Liver (tissue), 9 donors: ENCODE results near the gene PLA2G10. TPM values are rescaled to one million over a fixed set of nuclear protein-coding genes. Genes with fewer than 3 reads are reported as not detected.

Experiments
- DNase-seq: peaks from one replicate; pipeline ENCODE4 v3.0.0-alpha.2; 2017; ENCODE audit warnings: low spot score
- H3K27ac ChIP-seq, 2 donors: one replicate each; pipeline ENCODE4 v1.7.0; 2013; ENCODE audit warnings: inconsistent platforms in 2 of 2, low read length in 2 of 2, control low read depth in 1 of 2, low read depth in 1 of 2, mild to moderate bottlenecking in 1 of 2
- H3K27me3 ChIP-seq, 4 donors: one replicate each; pipeline versions ENCODE4 v1.6.1 to v1.7.0; 2013; ENCODE audit warnings: low read length in 3 of 4, inconsistent platforms in 1 of 4, mild to moderate bottlenecking in 1 of 4, moderate library complexity in 1 of 4; ENCODE audit not compliant: control insufficient read depth in 4 of 4, insufficient read depth in 4 of 4
- H3K36me3 ChIP-seq, 4 donors: one replicate each; pipeline versions ENCODE4 v1.6.1 to v1.7.0; 2013; ENCODE audit warnings: low read length in 3 of 4, mild to moderate bottlenecking in 3 of 4, low read depth in 1 of 4, moderate library complexity in 1 of 4; ENCODE audit not compliant: control insufficient read depth in 4 of 4, insufficient read depth in 3 of 4
- H3K4me1 ChIP-seq, 4 donors: one replicate each; pipeline versions ENCODE4 v1.6.1 to v1.7.0; 2013; ENCODE audit warnings: low read length in 3 of 4, mild to moderate bottlenecking in 3 of 4, moderate library complexity in 1 of 4; ENCODE audit not compliant: control insufficient read depth in 4 of 4, insufficient read depth in 4 of 4
- H3K4me3 ChIP-seq, 3 donors: one replicate each; pipeline versions ENCODE4 v1.6.1 to v1.7.0; 2013; ENCODE audit warnings: low read length in 3 of 3, control low read depth in 1 of 3, low read depth in 1 of 3, mild to moderate bottlenecking in 1 of 3
- H3K9ac ChIP-seq, 2 donors: one replicate each; pipeline ENCODE4 v1.7.0; 2013; ENCODE audit warnings: low read length in 2 of 2, mild to moderate bottlenecking in 2 of 2, moderate library complexity in 2 of 2, control low read depth in 1 of 2, low read depth in 1 of 2
- H3K9me3 ChIP-seq, 4 donors: one replicate each; pipeline versions ENCODE4 v1.6.1 to v1.7.0; 2013; ENCODE audit warnings: low read length in 3 of 4; ENCODE audit not compliant: control insufficient read depth in 4 of 4
- EGR1 ChIP-seq, 2 donors: IDR thresholded peaks; 2 replicates each; pipeline ENCODE4 v1.6.1; 2016 to 2018; ENCODE audit warnings: antibody characterized with exemption in 2 of 2, low read depth in 2 of 2
- FOXA1 ChIP-seq: IDR thresholded peaks from 2 replicates; pipeline ENCODE4 v1.6.1; 2016; ENCODE audit warnings: antibody characterized with exemption
- FOXA2 ChIP-seq: IDR thresholded peaks from 2 replicates; pipeline ENCODE4 v1.6.1; 2016; ENCODE audit warnings: antibody characterized with exemption
- GABPA ChIP-seq, 2 donors: IDR thresholded peaks in 1 of 2; conservative IDR thresholded peaks in 1 of 2; 2 replicates each; pipeline ENCODE4 v1.6.1; 2016; ENCODE audit warnings: antibody characterized with exemption in 2 of 2, mild to moderate bottlenecking in 1 of 2, moderate library complexity in 1 of 2
- HNF4A ChIP-seq, 2 donors: conservative IDR thresholded peaks; 2 replicates each; pipeline ENCODE4 v1.6.1; 2016; ENCODE audit warnings: antibody characterized with exemption in 2 of 2, mild to moderate bottlenecking in 2 of 2
- HNF4G ChIP-seq: IDR thresholded peaks from 2 replicates; pipeline ENCODE4 v1.6.1; 2016; ENCODE audit warnings: antibody characterized with exemption
- JUND ChIP-seq, 2 donors: IDR thresholded peaks; 2 replicates each; pipeline ENCODE4 v1.6.1; 2016; ENCODE audit warnings: antibody characterized with exemption in 2 of 2
- NR2F2 ChIP-seq: IDR thresholded peaks from 2 replicates; pipeline ENCODE4 v1.6.1; 2016; ENCODE audit warnings: antibody characterized with exemption
- RAD21 ChIP-seq, 2 donors: IDR thresholded peaks; 2 replicates each; pipeline ENCODE4 v1.6.1; 2016; ENCODE audit warnings: antibody characterized with exemption in 2 of 2, mild to moderate bottlenecking in 2 of 2
- RXRA ChIP-seq, 2 donors: IDR thresholded peaks; 2 replicates each; pipeline ENCODE4 v1.6.1; 2017 to 2018; ENCODE audit warnings: antibody characterized with exemption in 2 of 2, mild to moderate bottlenecking in 1 of 2
- SP1 ChIP-seq: IDR thresholded peaks from 2 replicates; pipeline ENCODE4 v1.6.1; 2018; ENCODE audit warnings: antibody characterized with exemption, mild to moderate bottlenecking
- TAF1 ChIP-seq: conservative IDR thresholded peaks from 2 replicates; pipeline ENCODE4 v1.6.1; 2016; ENCODE audit warnings: antibody characterized with exemption, mild to moderate bottlenecking
- YY1 ChIP-seq: IDR thresholded peaks from 2 replicates; pipeline ENCODE4 v1.6.1; 2016; ENCODE audit warnings: antibody characterized with exemption, mild to moderate bottlenecking
- WGBS: extraction: QIAGEN DNeasy Blood & Tissue Kit; methylation state at CpG from one replicate; pipeline ENCODE4 v1.1.7; 2013; 5-methylcytosine and 5-hydroxymethylcytosine counted together
- polyA plus RNA-seq, 2 donors: library from polyadenylated mRNA; stranded (reverse) in 1 of 2; unstranded in 1 of 2; fragments of 200-250 nt in 1 of 2; fragments of >200 nt in 1 of 2; fragmentation: Nextera tagmentation in 1 of 2; extraction: Ambion mirVana in 1 of 2; gene quantifications; one replicate each; pipeline versions ENCODE4 v1.2.1 to v1.2.3, GENCODE V29; 2013 to 2015
- total RNA-seq, 2 donors: library from RNA; depleted of rRNA; stranded (reverse); fragments of >200 nt; gene quantifications; one replicate each; pipeline ENCODE4 v1.2.3, GENCODE V29; 2014
- TF ChIP-seq, protein P1 (sequence below): IDR thresholded peaks from 2 replicates; pipeline ENCODE4 v1.6.1; 2016; ENCODE audit warnings: antibody characterized with exemption
- TF ChIP-seq, protein P2 (sequence below): IDR thresholded peaks from 2 replicates; pipeline ENCODE4 v1.6.1; 2016; ENCODE audit warnings: antibody characterized with exemption
- TF ChIP-seq, protein P3 (sequence below): fragments of 150-350 bp; IDR thresholded peaks from 2 replicates; pipeline ENCODE4 v1.5.1; 2017; ENCODE audit warnings: improper control_type of control experiment, low read depth, low read length; ENCODE audit not compliant: missing input control
- TF ChIP-seq, protein P4 (sequence below): IDR thresholded peaks from 2 replicates; pipeline ENCODE4 v1.6.1; 2016; ENCODE audit warnings: antibody characterized with exemption, mild to moderate bottlenecking
- TF ChIP-seq, protein P5 (sequence below): IDR thresholded peaks from 2 replicates; pipeline ENCODE4 v1.6.1; 2016; ENCODE audit warnings: antibody characterized with exemption
- donor health status: healthy.
- donor health status: healthy.
- donor health status: healthy.
- donor health status: healthy.
- donor health status: healthy.

Gene PLA2G10
- total and polyA plus RNA-seq, 4 donors = not detected

DNA sequence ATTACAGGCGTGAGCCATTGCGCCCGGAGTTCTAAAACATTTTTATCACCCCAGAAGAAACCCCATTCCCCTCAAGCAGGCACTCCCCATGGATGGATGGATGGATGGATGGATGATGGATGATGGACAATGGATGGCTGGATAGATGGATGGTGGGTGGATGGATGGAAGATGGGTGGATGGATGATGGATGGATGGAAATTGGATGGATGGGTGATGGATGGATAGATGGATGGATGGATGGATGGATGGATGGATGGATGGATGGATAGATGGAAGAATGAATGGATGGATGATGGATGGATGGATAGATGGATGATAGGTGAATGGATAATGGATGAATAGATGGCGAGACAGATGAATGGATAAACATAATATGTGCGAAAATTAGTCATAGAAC, 16.5 kb downstream of the PLA2G10 start:
- TF ChIP-seq, protein P1, sequence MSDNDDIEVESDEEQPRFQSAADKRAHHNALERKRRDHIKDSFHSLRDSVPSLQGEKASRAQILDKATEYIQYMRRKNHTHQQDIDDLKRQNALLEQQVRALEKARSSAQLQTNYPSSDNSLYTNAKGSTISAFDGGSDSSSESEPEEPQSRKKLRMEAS = no peak
- TF ChIP-seq SP1 (no peak), RXRA (IDR thresholded peaks at IDR 0.05) (no peak), NR2F2 (no peak), TAF1 (no peak), RAD21 (IDR thresholded peaks at IDR 0.05) (no peak), HNF4A (conservative IDR thresholded peaks at IDR 0.05) (no peak), FOXA2 (no peak), EGR1 (IDR thresholded peaks at IDR 0.05; ENCODE audit: low read depth in 2 of 2) (no peak), FOXA1 (no peak), GABPA (IDR thresholded peaks at IDR 0.05 in 1 of 2, conservative IDR thresholded peaks at IDR 0.05 in 1 of 2) (no peak), JUND (IDR thresholded peaks at IDR 0.05) (no peak), HNF4G (no peak), YY1 (no peak)
- TF ChIP-seq, protein P2, sequence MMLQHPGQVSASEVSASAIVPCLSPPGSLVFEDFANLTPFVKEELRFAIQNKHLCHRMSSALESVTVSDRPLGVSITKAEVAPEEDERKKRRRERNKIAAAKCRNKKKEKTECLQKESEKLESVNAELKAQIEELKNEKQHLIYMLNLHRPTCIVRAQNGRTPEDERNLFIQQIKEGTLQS = no peak
- TF ChIP-seq, protein P3, sequence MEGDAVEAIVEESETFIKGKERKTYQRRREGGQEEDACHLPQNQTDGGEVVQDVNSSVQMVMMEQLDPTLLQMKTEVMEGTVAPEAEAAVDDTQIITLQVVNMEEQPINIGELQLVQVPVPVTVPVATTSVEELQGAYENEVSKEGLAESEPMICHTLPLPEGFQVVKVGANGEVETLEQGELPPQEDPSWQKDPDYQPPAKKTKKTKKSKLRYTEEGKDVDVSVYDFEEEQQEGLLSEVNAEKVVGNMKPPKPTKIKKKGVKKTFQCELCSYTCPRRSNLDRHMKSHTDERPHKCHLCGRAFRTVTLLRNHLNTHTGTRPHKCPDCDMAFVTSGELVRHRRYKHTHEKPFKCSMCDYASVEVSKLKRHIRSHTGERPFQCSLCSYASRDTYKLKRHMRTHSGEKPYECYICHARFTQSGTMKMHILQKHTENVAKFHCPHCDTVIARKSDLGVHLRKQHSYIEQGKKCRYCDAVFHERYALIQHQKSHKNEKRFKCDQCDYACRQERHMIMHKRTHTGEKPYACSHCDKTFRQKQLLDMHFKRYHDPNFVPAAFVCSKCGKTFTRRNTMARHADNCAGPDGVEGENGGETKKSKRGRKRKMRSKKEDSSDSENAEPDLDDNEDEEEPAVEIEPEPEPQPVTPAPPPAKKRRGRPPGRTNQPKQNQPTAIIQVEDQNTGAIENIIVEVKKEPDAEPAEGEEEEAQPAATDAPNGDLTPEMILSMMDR = no peak
- TF ChIP-seq, protein P4, sequence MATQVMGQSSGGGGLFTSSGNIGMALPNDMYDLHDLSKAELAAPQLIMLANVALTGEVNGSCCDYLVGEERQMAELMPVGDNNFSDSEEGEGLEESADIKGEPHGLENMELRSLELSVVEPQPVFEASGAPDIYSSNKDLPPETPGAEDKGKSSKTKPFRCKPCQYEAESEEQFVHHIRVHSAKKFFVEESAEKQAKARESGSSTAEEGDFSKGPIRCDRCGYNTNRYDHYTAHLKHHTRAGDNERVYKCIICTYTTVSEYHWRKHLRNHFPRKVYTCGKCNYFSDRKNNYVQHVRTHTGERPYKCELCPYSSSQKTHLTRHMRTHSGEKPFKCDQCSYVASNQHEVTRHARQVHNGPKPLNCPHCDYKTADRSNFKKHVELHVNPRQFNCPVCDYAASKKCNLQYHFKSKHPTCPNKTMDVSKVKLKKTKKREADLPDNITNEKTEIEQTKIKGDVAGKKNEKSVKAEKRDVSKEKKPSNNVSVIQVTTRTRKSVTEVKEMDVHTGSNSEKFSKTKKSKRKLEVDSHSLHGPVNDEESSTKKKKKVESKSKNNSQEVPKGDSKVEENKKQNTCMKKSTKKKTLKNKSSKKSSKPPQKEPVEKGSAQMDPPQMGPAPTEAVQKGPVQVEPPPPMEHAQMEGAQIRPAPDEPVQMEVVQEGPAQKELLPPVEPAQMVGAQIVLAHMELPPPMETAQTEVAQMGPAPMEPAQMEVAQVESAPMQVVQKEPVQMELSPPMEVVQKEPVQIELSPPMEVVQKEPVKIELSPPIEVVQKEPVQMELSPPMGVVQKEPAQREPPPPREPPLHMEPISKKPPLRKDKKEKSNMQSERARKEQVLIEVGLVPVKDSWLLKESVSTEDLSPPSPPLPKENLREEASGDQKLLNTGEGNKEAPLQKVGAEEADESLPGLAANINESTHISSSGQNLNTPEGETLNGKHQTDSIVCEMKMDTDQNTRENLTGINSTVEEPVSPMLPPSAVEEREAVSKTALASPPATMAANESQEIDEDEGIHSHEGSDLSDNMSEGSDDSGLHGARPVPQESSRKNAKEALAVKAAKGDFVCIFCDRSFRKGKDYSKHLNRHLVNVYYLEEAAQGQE = no peak
- TF ChIP-seq, protein P5, sequence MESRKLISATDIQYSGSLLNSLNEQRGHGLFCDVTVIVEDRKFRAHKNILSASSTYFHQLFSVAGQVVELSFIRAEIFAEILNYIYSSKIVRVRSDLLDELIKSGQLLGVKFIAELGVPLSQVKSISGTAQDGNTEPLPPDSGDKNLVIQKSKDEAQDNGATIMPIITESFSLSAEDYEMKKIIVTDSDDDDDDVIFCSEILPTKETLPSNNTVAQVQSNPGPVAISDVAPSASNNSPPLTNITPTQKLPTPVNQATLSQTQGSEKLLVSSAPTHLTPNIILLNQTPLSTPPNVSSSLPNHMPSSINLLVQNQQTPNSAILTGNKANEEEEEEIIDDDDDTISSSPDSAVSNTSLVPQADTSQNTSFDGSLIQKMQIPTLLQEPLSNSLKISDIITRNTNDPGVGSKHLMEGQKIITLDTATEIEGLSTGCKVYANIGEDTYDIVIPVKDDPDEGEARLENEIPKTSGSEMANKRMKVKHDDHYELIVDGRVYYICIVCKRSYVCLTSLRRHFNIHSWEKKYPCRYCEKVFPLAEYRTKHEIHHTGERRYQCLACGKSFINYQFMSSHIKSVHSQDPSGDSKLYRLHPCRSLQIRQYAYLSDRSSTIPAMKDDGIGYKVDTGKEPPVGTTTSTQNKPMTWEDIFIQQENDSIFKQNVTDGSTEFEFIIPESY = no peak
- H3K27ac ChIP-seq = no peak overlapping the region
- no peaks in the 10 kb centered on the region for H3K36me3 ChIP-seq
- peaks cover under 1 to 2% (median 1%) of the 10 kb centered on the region in 4 donors for H3K4me1 ChIP-seq
- no peaks in the 10 kb centered on the region for H3K9me3 ChIP-seq
- H3K9ac ChIP-seq = no peak overlapping the region
- 91% methylated on average over 5 of the region's 5 CpGs for WGBS
- H3K4me3 ChIP-seq = no peak overlapping the region
- H3K27me3 ChIP-seq = no peaks in the 10 kb centered on the region
- DNase-seq = no peak
